Right lobe of liver (tissue), 6 donors: ENCODE results near the gene PGBD5. TPM values are rescaled to one million over a fixed set of nuclear protein-coding genes. Genes with fewer than 3 reads are reported as not detected.

Experiments
- ATAC-seq, 4 donors: fragments of 200-7000 bp; cut with Tn5 transposase; one replicate each; pipeline ENCODE4 v1.9.1; 2020; ENCODE audit warnings: mild to moderate bottlenecking in 4 of 4, moderate library complexity in 4 of 4
- DNase-seq, 3 donors: peaks; one replicate each; pipeline ENCODE4 v3.0.0-alpha.2; 2020
- H3K27ac ChIP-seq, 3 donors: fragments of 200-600 bp; one replicate each; pipeline ENCODE4 v1.8.0; 2022
- H3K27me3 ChIP-seq, 2 donors: fragments of 200-600 bp; one replicate each; pipeline ENCODE4 v1.8.0; 2022
- H3K36me3 ChIP-seq, 4 donors: fragments of 200-600 bp; sonication (generic) in 1 of 4; one replicate each; pipeline versions ENCODE4 v1.5.1 to v1.8.0; 2017 to 2022; ENCODE audit warnings: control low read depth in 1 of 4
- H3K4me1 ChIP-seq, 4 donors: fragments of 200-600 bp; sonication (generic) in 1 of 4; one replicate each; pipeline versions ENCODE4 v1.5.1 to v1.8.0; 2017 to 2022; ENCODE audit warnings: control low read depth in 1 of 4
- H3K4me3 ChIP-seq, 3 donors: fragments of 200-600 bp; one replicate each; pipeline ENCODE4 v1.8.0; 2022
- H3K9me3 ChIP-seq, 4 donors: fragments of 200-600 bp; sonication (generic) in 1 of 4; one replicate each; pipeline versions ENCODE4 v1.5.1 to v1.8.0; 2017 to 2022; ENCODE audit warnings: control low read depth in 1 of 4
- POLR2A ChIP-seq: fragments of 450-650 bp; IDR thresholded peaks from one replicate; pipeline ENCODE4 v1.6.1; 2017; ENCODE audit warnings: antibody characterized with exemption, mild to moderate bottlenecking
- WGBS: methylation state at CpG from one replicate; pipeline ENCODE4 v1.1.6; 2018; ENCODE audit warnings: low coverage, low lambda C conversion rate; ENCODE audit not compliant: insufficient coverage; ENCODE audit errors: missing lambda C conversion rate; 5-methylcytosine and 5-hydroxymethylcytosine counted together
- intact Hi-C, 2 donors: fragments of 100-400 bp; cut with DNase I; formaldehyde crosslinking; loops; one replicate each; pipeline versions ENCODE4 v1.11.2 to v1.14.1; 2022
- total RNA-seq, 6 experiments: library from RNA; depleted of rRNA in 2 of 6; stranded (reverse); fragments of >200 nt in 2 of 6; fragmentation: NEBNext Ultra II Directional in 3 of 6; extraction: Animal tissue kit (Norgen Biotek cat#: 25700) in 3 of 6; gene quantifications; one replicate each; pipeline versions ENCODE4 v1.1.0 to v1.2.4, GENCODE V29; 2016 to 2023
- TF ChIP-seq, protein P1 (sequence below), 4 donors: fragments of 200-600 bp in 3 of 4; fragments of 450-650 bp in 1 of 4; IDR thresholded peaks; one replicate each; pipeline versions ENCODE4 v1.5.1 to v1.8.0; 2016 to 2022; ENCODE audit warnings: antibody characterized with exemption in 4 of 4, mild to moderate bottlenecking in 2 of 4
- donor health status: DM: no; HTN: yes; CAD: no.
- donor health status: DM: no; HTN: no; CAD: no.
- donor health status: DM: no; HTN: no; CAD: no.
- donor health status: DM: no; HTN: yes; CAD: no.
- donor health status: DM: no; HTN: yes; CAD: no.

PGBD5 gene
- total RNA-seq, 6 experiments from 2014 or later, result 0.80 to 6.4 (median 2.4) TPM

DNA sequence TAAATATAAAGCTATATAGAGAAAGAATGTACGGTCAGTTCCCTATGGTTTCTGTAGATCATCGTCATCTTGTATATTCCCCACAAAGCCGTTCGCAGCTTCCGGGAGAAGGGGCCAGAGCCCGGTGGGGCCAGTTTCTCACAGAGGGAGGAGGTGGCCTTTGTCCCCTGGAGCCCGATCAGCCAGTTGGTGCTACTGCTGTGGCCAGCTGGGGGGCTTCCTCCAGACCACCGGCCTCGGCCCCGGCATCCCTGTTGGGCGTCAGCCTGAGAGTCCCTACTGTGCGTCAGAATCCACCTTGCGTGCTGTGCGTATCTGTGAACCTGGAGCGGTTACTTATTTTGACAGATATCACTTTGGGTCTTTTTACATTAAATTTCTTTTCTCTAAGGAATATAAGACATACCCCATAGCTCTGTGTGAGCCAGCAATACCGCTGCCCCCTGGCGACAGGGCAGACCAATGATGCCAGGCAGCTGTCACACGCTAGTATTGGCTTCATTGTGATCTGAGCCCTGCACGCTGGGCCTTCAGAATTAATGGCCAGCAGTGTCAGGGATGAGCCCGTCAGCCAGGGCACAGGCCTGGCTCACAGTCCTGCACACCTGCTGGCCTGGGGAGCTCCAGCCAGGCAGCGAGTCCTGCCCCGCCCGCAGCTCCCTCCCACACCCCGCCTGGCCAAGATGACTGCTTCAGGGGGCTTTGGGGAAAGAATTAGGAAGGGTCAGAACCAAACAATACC is 145.9 kb downstream of the PGBD5 start:
- Histone ChIP-seq H3K9me3 (no peaks in the 10 kb centered on the region), H3K36me3 (peaks cover 0 to 36% (median 21%) of the 10 kb centered on the region in 4 donors), H3K27me3 (no peaks in the 10 kb centered on the region), H3K27ac (no peak overlapping the region), H3K4me3 (no peak overlapping the region), H3K4me1 (no peaks in the 10 kb centered on the region)
- ATAC-seq, result peak in 1 of 4 donors; percentile 6
- intact Hi-C loops, result no loop called here
- no peak for TF ChIP-seq POLR2A
- TF ChIP-seq, protein P1, sequence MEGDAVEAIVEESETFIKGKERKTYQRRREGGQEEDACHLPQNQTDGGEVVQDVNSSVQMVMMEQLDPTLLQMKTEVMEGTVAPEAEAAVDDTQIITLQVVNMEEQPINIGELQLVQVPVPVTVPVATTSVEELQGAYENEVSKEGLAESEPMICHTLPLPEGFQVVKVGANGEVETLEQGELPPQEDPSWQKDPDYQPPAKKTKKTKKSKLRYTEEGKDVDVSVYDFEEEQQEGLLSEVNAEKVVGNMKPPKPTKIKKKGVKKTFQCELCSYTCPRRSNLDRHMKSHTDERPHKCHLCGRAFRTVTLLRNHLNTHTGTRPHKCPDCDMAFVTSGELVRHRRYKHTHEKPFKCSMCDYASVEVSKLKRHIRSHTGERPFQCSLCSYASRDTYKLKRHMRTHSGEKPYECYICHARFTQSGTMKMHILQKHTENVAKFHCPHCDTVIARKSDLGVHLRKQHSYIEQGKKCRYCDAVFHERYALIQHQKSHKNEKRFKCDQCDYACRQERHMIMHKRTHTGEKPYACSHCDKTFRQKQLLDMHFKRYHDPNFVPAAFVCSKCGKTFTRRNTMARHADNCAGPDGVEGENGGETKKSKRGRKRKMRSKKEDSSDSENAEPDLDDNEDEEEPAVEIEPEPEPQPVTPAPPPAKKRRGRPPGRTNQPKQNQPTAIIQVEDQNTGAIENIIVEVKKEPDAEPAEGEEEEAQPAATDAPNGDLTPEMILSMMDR (IDR thresholded peaks at IDR 0.05), result no peak
- WGBS, result 93% methylated on average over 16 of the region's 24 CpGs
- peak in 1 of 3 donors; percentile 40 for DNase-seq

DNA sequence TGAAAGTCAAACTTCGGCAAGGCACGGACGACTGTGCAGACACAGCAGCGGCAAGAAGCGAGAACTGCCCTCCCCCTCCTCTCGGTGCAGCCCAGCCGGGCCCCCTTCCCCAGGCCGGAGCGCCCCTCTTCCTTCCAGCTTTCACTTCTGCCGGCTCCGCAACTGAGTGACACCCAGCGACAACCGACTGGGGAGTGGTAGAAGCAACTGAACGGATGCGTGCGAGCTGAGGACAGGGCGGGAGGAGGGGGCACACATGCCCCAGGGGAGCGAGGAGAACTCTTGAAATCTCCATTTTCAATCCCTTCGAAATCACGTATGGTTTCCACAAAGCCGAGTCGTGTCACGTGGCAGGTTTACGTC is 146.6 kb downstream of the PGBD5 start:
- Histone ChIP-seq H3K36me3 (peaks cover 0 to 43% (median 24%) of the 10 kb centered on the region in 4 donors), H3K4me3 (no peak overlapping the region), H3K27ac (no peak overlapping the region), H3K4me1 (no peaks in the 10 kb centered on the region), H3K27me3 (no peaks in the 10 kb centered on the region), H3K9me3 (no peaks in the 10 kb centered on the region)
- TF ChIP-seq, protein P1 (IDR thresholded peaks at IDR 0.05), result no peak
- TF ChIP-seq POLR2A, result no peak
- ATAC-seq (no peak), DNase-seq (peak in 1 of 3 donors; percentile 35)
- WGBS, result no CpG with 5 or more reads among the region's 24 CpGs
- intact Hi-C loops, result no loop called here

DNA sequence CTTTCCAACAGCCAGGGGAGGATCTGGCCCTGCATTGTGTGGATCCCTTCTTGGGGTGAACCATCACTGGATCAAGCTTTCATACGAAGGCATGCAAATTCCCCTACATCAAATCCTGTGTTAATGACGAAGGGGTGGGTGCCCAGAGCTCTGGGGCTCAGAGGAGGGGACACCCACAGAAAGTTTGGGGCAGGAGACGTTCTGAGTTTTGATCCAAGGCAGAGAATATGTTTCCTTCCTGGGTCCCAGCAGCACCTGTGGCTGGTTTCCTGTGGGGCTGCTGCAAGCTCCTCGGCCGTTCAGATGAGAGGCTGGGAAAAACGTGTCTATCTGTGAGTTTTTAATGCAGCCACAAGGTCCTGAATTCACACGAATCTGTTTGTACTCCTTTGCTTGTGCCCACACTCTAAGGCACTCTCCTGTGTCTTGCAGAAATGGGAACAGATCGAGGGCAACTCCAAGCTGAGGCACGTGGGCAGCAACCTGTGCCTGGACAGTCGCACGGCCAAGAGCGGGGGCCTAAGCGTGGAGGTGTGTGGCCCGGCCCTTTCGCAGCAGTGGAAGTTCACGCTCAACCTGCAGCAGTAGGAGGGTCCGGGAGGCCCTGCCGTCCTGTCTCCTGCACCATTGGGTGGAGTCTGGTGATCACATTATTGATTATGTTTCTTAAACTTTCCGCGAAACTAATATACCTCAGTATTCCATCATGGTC is 147.1 kb downstream of the PGBD5 start:
- H3K9me3 ChIP-seq, result no peaks in the 10 kb centered on the region
- peak in 2 of 3 donors; percentile 14 to 39 for DNase-seq
- intact Hi-C loops, result no loop called here
- H3K27ac ChIP-seq, result no peak overlapping the region
- no peak overlapping the region for H3K4me3 ChIP-seq
- H3K4me1 ChIP-seq, result no peaks in the 10 kb centered on the region
- 79% methylated on average over 6 of the region's 20 CpGs for WGBS
- no peak for ATAC-seq
- H3K36me3 ChIP-seq, result peaks cover 0 to 43% (median 26%) of the 10 kb centered on the region in 4 donors
- H3K27me3 ChIP-seq, result no peaks in the 10 kb centered on the region
- TF ChIP-seq, protein P1 (IDR thresholded peaks at IDR 0.05), result no peak
- TF ChIP-seq POLR2A, result no peak

DNA sequence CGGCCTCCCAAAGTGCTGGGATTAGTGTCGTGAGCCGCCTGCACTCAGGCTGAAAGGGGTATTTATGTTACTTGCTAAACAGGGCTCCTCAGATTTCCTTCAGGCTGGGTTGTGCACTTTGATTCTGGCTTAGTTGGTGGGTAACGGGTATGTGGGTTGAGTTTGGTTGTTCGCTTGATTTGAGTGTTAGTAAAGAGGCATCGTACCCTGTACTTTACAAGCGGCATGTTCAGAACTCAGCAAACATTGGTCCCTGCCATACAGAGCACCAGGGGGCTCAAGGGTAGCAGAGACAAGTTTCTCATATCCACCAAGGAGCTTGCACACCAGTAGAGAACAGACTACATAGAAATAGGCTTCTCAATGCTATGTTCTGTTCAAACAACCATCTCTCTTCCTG is 147.8 kb downstream of the PGBD5 start:
- no peak overlapping the region for H3K27ac ChIP-seq
- no peak for ATAC-seq
- intact Hi-C loops, result no loop called here
- H3K4me3 ChIP-seq, result no peak overlapping the region
- TF ChIP-seq, protein P1 (IDR thresholded peaks at IDR 0.05), result no peak
- TF ChIP-seq POLR2A, result no peak
- H3K36me3 ChIP-seq, result peaks cover 0 to 43% (median 26%) of the 10 kb centered on the region in 4 donors
- no peaks in the 10 kb centered on the region for H3K4me1 ChIP-seq
- no peak for DNase-seq
- H3K27me3 ChIP-seq, result no peaks in the 10 kb centered on the region
- no peaks in the 10 kb centered on the region for H3K9me3 ChIP-seq
- 84% methylated on average over 3 of the region's 7 CpGs for WGBS
